ENCODE results near the gene DAB1. TPM values are rescaled to one million over a fixed set of nuclear protein-coding genes. Genes with fewer than 3 reads are reported as not detected.

Gene DAB1
- total RNA-seq, 2 donors from 2014 or later: not detected

GRCh38 chr1:57065442-57065841 is 358.4 kb downstream of the DAB1 start:
- no peak for ATAC-seq (ENCODE audit: insufficient number of reproducible peaks, low FRiP score, low read depth)
- no peaks in the 10 kb centered on the region for H3K36me3 ChIP-seq
- no peak overlapping the region for H3K4me3 ChIP-seq
- H3K4me1 ChIP-seq (ENCODE audit: control insufficient read depth in 1 of 2, low read depth in 2 of 2): peaks cover 0 to 12% of the 10 kb centered on the region in 2 donors
- H3K9me3 ChIP-seq: no peaks in the 10 kb centered on the region
- no peaks in the 10 kb centered on the region for H3K27me3 ChIP-seq (replicated peaks; ENCODE audit: insufficient read depth)
- H3K27ac ChIP-seq: no peak overlapping the region
- TF ChIP-seq CTCF (IDR thresholded peaks at IDR 0.05): no peak
- DNase-seq (ENCODE audit: low spot score): no peak

- Histone ChIP-seq H3K4me3 (no peak overlapping the region), H3K27me3 (replicated peaks; ENCODE audit: insufficient read depth) (no peaks in the 10 kb centered on the region), H3K9me3 (no peaks in the 10 kb centered on the region), H3K4me1 (ENCODE audit: control insufficient read depth in 1 of 2, low read depth in 2 of 2) (peaks cover 0 to 12% of the 10 kb centered on the region in 2 donors), H3K36me3 (no peaks in the 10 kb centered on the region), H3K27ac (no peak overlapping the region)
- no peak for DNase-seq (ENCODE audit: low spot score)
- no peak for ATAC-seq (ENCODE audit: insufficient number of reproducible peaks, low FRiP score, low read depth)
- no peak for TF ChIP-seq CTCF (IDR thresholded peaks at IDR 0.05)
These were observed 359.3 kb downstream of the DAB1 start for GRCh38 chr1:57064379-57065140.

- H3K9me3 ChIP-seq: no peaks in the 10 kb centered on the region
- peaks cover 0 to 20% of the 10 kb centered on the region in 2 donors for H3K4me1 ChIP-seq (ENCODE audit: control insufficient read depth in 1 of 2, low read depth in 2 of 2)
- H3K27me3 ChIP-seq (replicated peaks; ENCODE audit: insufficient read depth): no peaks in the 10 kb centered on the region
- no peak for TF ChIP-seq CTCF (IDR thresholded peaks at IDR 0.05)
- H3K27ac ChIP-seq: no peak overlapping the region
- H3K4me3 ChIP-seq: no peak overlapping the region
- no peaks in the 10 kb centered on the region for H3K36me3 ChIP-seq
- no peak for DNase-seq (ENCODE audit: low spot score)
- no peak for ATAC-seq (ENCODE audit: insufficient number of reproducible peaks, low FRiP score, low read depth)
These were observed 360.3 kb downstream of the DAB1 start for GRCh38 chr1:57063406-57064125.

GRCh38 chr1:57061369-57061768 is 362.5 kb downstream of the DAB1 start:
- Histone ChIP-seq H3K9me3 (no peaks in the 10 kb centered on the region), H3K27me3 (replicated peaks; ENCODE audit: insufficient read depth) (no peaks in the 10 kb centered on the region), H3K27ac (no peak overlapping the region), H3K4me1 (ENCODE audit: control insufficient read depth in 1 of 2, low read depth in 2 of 2) (peaks cover 0 to 10% of the 10 kb centered on the region in 2 donors), H3K4me3 (no peak overlapping the region), H3K36me3 (no peaks in the 10 kb centered on the region)
- no peak for TF ChIP-seq CTCF (IDR thresholded peaks at IDR 0.05)
- no peak for DNase-seq (ENCODE audit: low spot score)
- no peak for ATAC-seq (ENCODE audit: insufficient number of reproducible peaks, low FRiP score, low read depth)

GRCh38 chr1:57060451-57060850 is 363.4 kb downstream of the DAB1 start:
- Histone ChIP-seq H3K4me1 (ENCODE audit: control insufficient read depth in 1 of 2, low read depth in 2 of 2) (peaks cover 0 to 10% of the 10 kb centered on the region in 2 donors), H3K4me3 (no peak overlapping the region), H3K9me3 (no peaks in the 10 kb centered on the region), H3K36me3 (no peaks in the 10 kb centered on the region), H3K27ac (no peak overlapping the region), H3K27me3 (replicated peaks; ENCODE audit: insufficient read depth) (no peaks in the 10 kb centered on the region)
- TF ChIP-seq CTCF (IDR thresholded peaks at IDR 0.05): no peak
- ATAC-seq (ENCODE audit: insufficient number of reproducible peaks, low FRiP score, low read depth): no peak
- no peak for DNase-seq (ENCODE audit: low spot score)
